IMR-90 (cell line): ENCODE data around the gene CFAP97D2. TPM values are rescaled to one million over a fixed set of nuclear protein-coding genes. Genes with fewer than 3 reads are reported as not detected.

Experiments used
- ATAC-seq: fragments of 200-7000 bp; cut with Tn5 transposase; 2 replicates; pipeline ENCODE4 v1.9.1; 2020; ENCODE audit warnings: low read depth, mild to moderate bottlenecking, moderate library complexity
- BruUV-seq: library from RNA; stranded (reverse); fragments of 400-500 nt; replicated peaks from 2 replicates; lab custom pipeline; 2021; lab: Mats Ljungman, UMichigan
- CTCF ChIA-PET: fragments of 300-600 bp; formaldehyde crosslinking; extraction: SDS; loops from one replicate; lab custom pipeline; 2021; ENCODE audit warnings: antibody characterized with exemption; lab: Yijun Ruan, JAX
- POLR2A ChIA-PET: fragments of 300-600 bp; sonication (Branson Sonifier 250); formaldehyde crosslinking; loops from one replicate; lab custom pipeline; 2022; ENCODE audit warnings: antibody characterized with exemption; ENCODE audit not compliant: unreplicated experiment; lab: Charles Lee
- DNase-seq: peaks from one replicate; pipeline ENCODE4 v3.0.0; 2013
- H2AFZ ChIP-seq: replicated peaks from 2 replicates; pipeline ENCODE3; 2013; ENCODE audit warnings: low read length, mild to moderate bottlenecking; ENCODE audit not compliant: poor library complexity
- H2AK5ac ChIP-seq: 2 replicates; pipeline ENCODE4 v1.6.1; 2013; ENCODE audit warnings: low read depth, low read length, inconsistent platforms
- H2AK9ac ChIP-seq: replicated peaks from 2 replicates; pipeline ENCODE3; 2013; ENCODE audit warnings: mild to moderate bottlenecking, low read depth, low read length, moderate library complexity; ENCODE audit not compliant: poor library complexity
- H2BK120ac ChIP-seq: 2 replicates; pipeline ENCODE4 v1.6.1; 2013; ENCODE audit warnings: low read depth, low read length, inconsistent platforms
- H2BK15ac ChIP-seq: 3 replicates; pipeline ENCODE4 v1.6.1; 2013; ENCODE audit warnings: low read depth, low read length, inconsistent platforms
- H2BK20ac ChIP-seq: 2 replicates; pipeline ENCODE4 v1.6.1; 2013; ENCODE audit warnings: low read depth, mild to moderate bottlenecking, inconsistent platforms, low read length, moderate library complexity
- H2BK5ac ChIP-seq: 2 replicates; pipeline ENCODE4 v1.6.1; 2013; ENCODE audit warnings: mild to moderate bottlenecking, low read depth, low read length, inconsistent platforms; ENCODE audit not compliant: poor library complexity, severe bottlenecking
- H3K14ac ChIP-seq: replicated peaks from 2 replicates; pipeline ENCODE4 v1.6.1; 2013; ENCODE audit warnings: low read depth, low read length, inconsistent platforms
- H3K18ac ChIP-seq: 2 replicates; pipeline ENCODE4 v1.6.1; 2013; ENCODE audit warnings: low read depth, low read length, control low read depth
- H3K23ac ChIP-seq: 2 replicates; pipeline ENCODE4 v1.6.1; 2013; ENCODE audit warnings: low read depth, low read length, inconsistent platforms
- H3K27ac ChIP-seq: 2 replicates; pipeline ENCODE4 v1.5.1; 2013; ENCODE audit warnings: mild to moderate bottlenecking, control low read depth, low read length; ENCODE audit not compliant: insufficient read depth
- H3K27me3 ChIP-seq: 2 replicates; pipeline ENCODE4 v1.6.1; 2013; ENCODE audit warnings: low read length; ENCODE audit not compliant: control insufficient read depth, insufficient read depth
- H3K36me3 ChIP-seq: 2 replicates; pipeline ENCODE4 v1.6.1; 2013; ENCODE audit warnings: low read length, mixed read lengths; ENCODE audit not compliant: control insufficient read depth, insufficient read depth
- H3K4ac ChIP-seq: 2 replicates; pipeline ENCODE4 v1.6.1; 2013; ENCODE audit warnings: low read depth, low read length, inconsistent platforms
- H3K4me1 ChIP-seq: 2 replicates; pipeline ENCODE4 v1.6.1; 2013; ENCODE audit warnings: low read length, mixed read lengths; ENCODE audit not compliant: control insufficient read depth, insufficient read depth
- H3K4me2 ChIP-seq: 2 replicates; pipeline ENCODE4 v1.6.1; 2013; ENCODE audit warnings: low read depth, mild to moderate bottlenecking, control low read depth, low read length, moderate library complexity
- H3K4me3 ChIP-seq: 2 replicates; pipeline ENCODE4 v1.5.1; 2013; ENCODE audit warnings: low read depth, mild to moderate bottlenecking, control low read depth, low read length, moderate library complexity; ENCODE audit not compliant: insufficient read depth
- H3K56ac ChIP-seq: 2 replicates; pipeline ENCODE4 v1.6.1; 2013; ENCODE audit warnings: low read length, inconsistent platforms; ENCODE audit not compliant: insufficient read depth; ENCODE audit errors: extremely low read depth
- H3K79me1 ChIP-seq, 2 experiments: 2 replicates each; pipeline ENCODE4 v1.6.1; 2013; ENCODE audit warnings: low read length in 2 of 2, inconsistent platforms in 1 of 2, low read depth in 1 of 2
- H3K9ac ChIP-seq: 2 replicates; pipeline ENCODE4 v1.6.1; 2013; ENCODE audit warnings: low read depth, low read length, control low read depth
- H3K9me1 ChIP-seq: 2 replicates; pipeline ENCODE4 v1.6.1; 2013; ENCODE audit warnings: low read length, inconsistent platforms; ENCODE audit not compliant: insufficient read depth
- H3K9me3 ChIP-seq: 2 replicates; pipeline ENCODE4 v1.6.1; 2013; ENCODE audit warnings: low read length; ENCODE audit not compliant: control insufficient read depth, insufficient read depth
- H4K20me1 ChIP-seq: 2 replicates; pipeline ENCODE4 v1.6.1; 2013; ENCODE audit warnings: low read length, inconsistent platforms; ENCODE audit not compliant: insufficient read depth
- H4K5ac ChIP-seq: 2 replicates; pipeline ENCODE4 v1.6.1; 2013; ENCODE audit warnings: mild to moderate bottlenecking, low read depth, low read length, control low read depth
- H4K8ac ChIP-seq, 2 experiments: 2 replicates each; pipeline ENCODE4 v1.6.1; 2013; ENCODE audit warnings: low read depth in 2 of 2, low read length in 2 of 2, control low read depth in 1 of 2, inconsistent platforms in 1 of 2
- H4K91ac ChIP-seq: 2 replicates; pipeline ENCODE4 v1.6.1; 2013; ENCODE audit warnings: low read depth, low read length, inconsistent platforms; ENCODE audit not compliant: insufficient read depth
- BHLHE40 ChIP-seq: fragments of 150-350 bp; IDR thresholded peaks from 2 replicates; pipeline ENCODE4 v1.6.1; 2016; ENCODE audit warnings: mild to moderate bottlenecking, low read depth, low read length
- CEBPB ChIP-seq: IDR thresholded peaks from 2 replicates; pipeline ENCODE4 v1.6.1; 2012; ENCODE audit warnings: low read depth, low read length, improper control_type of control experiment
- CHD1 ChIP-seq: IDR thresholded peaks from 2 replicates; pipeline ENCODE4 v1.6.1; 2012; ENCODE audit warnings: low read depth, low read length, improper control_type of control experiment
- FOS ChIP-seq: fragments of 150-350 bp; IDR thresholded peaks from 2 replicates; pipeline ENCODE4 v1.6.1; 2016; ENCODE audit warnings: low read depth, low read length
- MAFK ChIP-seq: IDR thresholded peaks from 2 replicates; pipeline ENCODE4 v1.6.1; 2012; ENCODE audit warnings: low read depth, low read length, improper control_type of control experiment
- MAZ ChIP-seq: IDR thresholded peaks from 2 replicates; pipeline ENCODE4 v1.6.1; 2012; ENCODE audit warnings: low read depth, mild to moderate bottlenecking, low read length, improper control_type of control experiment, moderate library complexity, borderline replicate concordance
- MXI1 ChIP-seq: IDR thresholded peaks from 2 replicates; pipeline ENCODE4 v1.6.1; 2012; ENCODE audit warnings: low read depth, mild to moderate bottlenecking, low read length, moderate library complexity, borderline replicate concordance
- NFE2L2 ChIP-seq: fragments of 150-350 bp; IDR thresholded peaks from 2 replicates; pipeline ENCODE4 v1.6.1; 2016; ENCODE audit warnings: low read depth, mild to moderate bottlenecking, low read length
- POLR2A ChIP-seq: IDR thresholded peaks from 2 replicates; pipeline ENCODE4 v1.6.1; 2012; ENCODE audit warnings: mild to moderate bottlenecking, low read depth, low read length
- RAD21 ChIP-seq: IDR thresholded peaks from 2 replicates; pipeline ENCODE4 v1.6.1; 2012; ENCODE audit warnings: low read length, improper control_type of control experiment
- RCOR1 ChIP-seq: IDR thresholded peaks from 2 replicates; pipeline ENCODE4 v1.6.1; 2012; ENCODE audit warnings: mild to moderate bottlenecking, low read length, improper control_type of control experiment; ENCODE audit not compliant: insufficient replicate concordance
- RFX5 ChIP-seq: IDR thresholded peaks from 2 replicates; pipeline ENCODE4 v1.8.0; 2012; ENCODE audit warnings: low read depth, mild to moderate bottlenecking, low read length, moderate library complexity
- SMC3 ChIP-seq: fragments of 150-350 bp; IDR thresholded peaks from 2 replicates; pipeline ENCODE4 v1.6.1; 2016; ENCODE audit warnings: low read depth, mild to moderate bottlenecking, antibody characterized with exemption, low read length, moderate library complexity
- WGBS, 2 experiments: methylation state at CpG; one replicate each; pipeline versions ENCODE4 v1.1.5 to v1.1.7; 2013; ENCODE audit warnings: missing lambda C conversion rate in 2 of 2; ENCODE audit not compliant: insufficient read length in 1 of 2; ENCODE audit errors: extremely low coverage in 2 of 2; 5-methylcytosine and 5-hydroxymethylcytosine counted together
- dilution Hi-C: fragments of 300-500 bp; cut with HindIII; formaldehyde crosslinking; loops from one replicate; pipeline ENCODE4 v1.14.3; 2018; ENCODE audit warnings: low sequenced_read_pairs; ENCODE audit not compliant: unreplicated experiment
- in situ Hi-C: fragments of 300-500 bp; cut with MboI; formaldehyde crosslinking; loops from 3 replicates; pipeline ENCODE4 v1.14.3; 2019; ENCODE audit warnings: low sequenced_read_pairs, inconsistent platforms, mixed read lengths
- intact Hi-C: fragments of 100-400 bp; cut with micrococcal nuclease; formaldehyde crosslinking; loops from 2 replicates; pipeline ENCODE4 v1.10.0; 2022
- polyA plus RNA-seq, 3 experiments: library from polyadenylated mRNA; depleted of rRNA; stranded (reverse); fragments of >200 nt; gene quantifications; 2 replicates each; pipeline ENCODE4 v1.2.3, GENCODE V29; 2012; ENCODE audit warnings: low replicate concordance in 1 of 3
- total RNA-seq: library from RNA; depleted of rRNA; stranded (reverse); fragments of >200 nt; gene quantifications from 2 replicates; pipeline ENCODE4 v1.2.3, GENCODE V29; 2012
- TF ChIP-seq, protein P1 (sequence below): fragments of 150-350 bp; IDR thresholded peaks from 2 replicates; pipeline ENCODE4 v1.6.1; 2016; ENCODE audit warnings: low read depth, mild to moderate bottlenecking, low read length, moderate library complexity, borderline replicate concordance
- TF ChIP-seq, protein P2 (sequence below): fragments of 150-350 bp; IDR thresholded peaks from 2 replicates; pipeline ENCODE4 v1.6.1; 2017; ENCODE audit warnings: mild to moderate bottlenecking, antibody characterized with exemption, low read length, low read depth
- TF ChIP-seq, protein P3 (sequence below): conservative IDR thresholded peaks from 2 replicates; pipeline ENCODE4 v1.5.1; 2012; ENCODE audit warnings: mild to moderate bottlenecking, low read depth, low read length, improper control_type of control experiment

The CFAP97D2 gene
- total and polyA plus RNA-seq, 2 of the 4 experiments (the other 2 are of a cell fraction) = not detected

DNA sequence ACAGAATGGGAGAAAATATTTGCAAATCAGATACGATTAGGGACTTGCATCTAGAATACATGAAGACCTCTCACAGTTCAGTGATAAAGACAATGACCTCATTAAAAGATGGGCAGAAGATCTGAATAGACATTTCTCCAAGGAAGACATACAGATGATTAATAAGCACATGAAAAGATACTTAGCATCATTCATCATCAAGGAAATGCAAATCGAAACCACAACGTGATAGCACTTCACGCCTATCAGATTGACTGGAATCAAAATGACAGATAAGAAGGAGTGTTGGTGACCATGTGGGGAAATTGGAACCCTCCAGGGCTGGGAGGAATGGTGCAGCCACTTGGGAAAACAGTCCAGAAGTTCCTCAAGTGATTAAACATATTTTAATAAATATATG lies 25.8 kb downstream of the CFAP97D2 start:
- BruUV-seq = no TSS peak
- Histone ChIP-seq H3K18ac (no peak overlapping the region), H3K9ac (no peak overlapping the region), H3K27ac (no peak overlapping the region), H3K4me2 (no peak overlapping the region), H3K56ac (no peak overlapping the region), H3K4me1 (no peaks in the 10 kb centered on the region), H3K23ac (no peak overlapping the region), H3K79me1 (no peaks in the 10 kb centered on the region), H2AK9ac (no peak overlapping the region), H3K4me3 (no peak overlapping the region), H3K27me3 (peaks cover 34% of the 10 kb centered on the region), H4K8ac (no peak overlapping the region), H3K4ac (no peak overlapping the region), H4K5ac (no peak overlapping the region), H3K14ac (no peak overlapping the region), H2AK5ac (no peak overlapping the region), H4K20me1 (no peaks in the 10 kb centered on the region), H2BK20ac (no peak overlapping the region), H3K9me1 (no peaks in the 10 kb centered on the region), H2BK120ac (no peak overlapping the region), H3K9me3 (peaks cover 11% of the 10 kb centered on the region), H4K91ac (no peak overlapping the region), H2BK5ac (no peak overlapping the region), H2BK15ac (no peak overlapping the region), H3K36me3 (no peaks in the 10 kb centered on the region), H2AFZ (no peak overlapping the region)
- intact Hi-C loops (no loop called here), in situ Hi-C loops (no loop called here), dilution Hi-C loops (no loop called here)
- WGBS, 2 experiments = no CpG with 5 or more reads among the region's 4 CpGs
- DNase-seq (no peak), ATAC-seq (no peak)
- TF ChIP-seq, protein P1, sequence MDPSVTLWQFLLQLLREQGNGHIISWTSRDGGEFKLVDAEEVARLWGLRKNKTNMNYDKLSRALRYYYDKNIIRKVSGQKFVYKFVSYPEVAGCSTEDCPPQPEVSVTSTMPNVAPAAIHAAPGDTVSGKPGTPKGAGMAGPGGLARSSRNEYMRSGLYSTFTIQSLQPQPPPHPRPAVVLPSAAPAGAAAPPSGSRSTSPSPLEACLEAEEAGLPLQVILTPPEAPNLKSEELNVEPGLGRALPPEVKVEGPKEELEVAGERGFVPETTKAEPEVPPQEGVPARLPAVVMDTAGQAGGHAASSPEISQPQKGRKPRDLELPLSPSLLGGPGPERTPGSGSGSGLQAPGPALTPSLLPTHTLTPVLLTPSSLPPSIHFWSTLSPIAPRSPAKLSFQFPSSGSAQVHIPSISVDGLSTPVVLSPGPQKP = no peak
- TF ChIP-seq RAD21 = no peak
- no peak for TF ChIP-seq MXI1
- TF ChIP-seq RCOR1 = no peak
- TF ChIP-seq RFX5 = no peak
- no peak for TF ChIP-seq MAFK
- no peak for TF ChIP-seq FOS
- TF ChIP-seq, protein P2, sequence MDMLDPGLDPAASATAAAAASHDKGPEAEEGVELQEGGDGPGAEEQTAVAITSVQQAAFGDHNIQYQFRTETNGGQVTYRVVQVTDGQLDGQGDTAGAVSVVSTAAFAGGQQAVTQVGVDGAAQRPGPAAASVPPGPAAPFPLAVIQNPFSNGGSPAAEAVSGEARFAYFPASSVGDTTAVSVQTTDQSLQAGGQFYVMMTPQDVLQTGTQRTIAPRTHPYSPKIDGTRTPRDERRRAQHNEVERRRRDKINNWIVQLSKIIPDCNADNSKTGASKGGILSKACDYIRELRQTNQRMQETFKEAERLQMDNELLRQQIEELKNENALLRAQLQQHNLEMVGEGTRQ = no peak
- TF ChIP-seq CHD1 = no peak
- no peak for TF ChIP-seq BHLHE40
- no peak for TF ChIP-seq POLR2A
- TF ChIP-seq CEBPB = no peak
- no peak for TF ChIP-seq SMC3
- TF ChIP-seq, protein P3, sequence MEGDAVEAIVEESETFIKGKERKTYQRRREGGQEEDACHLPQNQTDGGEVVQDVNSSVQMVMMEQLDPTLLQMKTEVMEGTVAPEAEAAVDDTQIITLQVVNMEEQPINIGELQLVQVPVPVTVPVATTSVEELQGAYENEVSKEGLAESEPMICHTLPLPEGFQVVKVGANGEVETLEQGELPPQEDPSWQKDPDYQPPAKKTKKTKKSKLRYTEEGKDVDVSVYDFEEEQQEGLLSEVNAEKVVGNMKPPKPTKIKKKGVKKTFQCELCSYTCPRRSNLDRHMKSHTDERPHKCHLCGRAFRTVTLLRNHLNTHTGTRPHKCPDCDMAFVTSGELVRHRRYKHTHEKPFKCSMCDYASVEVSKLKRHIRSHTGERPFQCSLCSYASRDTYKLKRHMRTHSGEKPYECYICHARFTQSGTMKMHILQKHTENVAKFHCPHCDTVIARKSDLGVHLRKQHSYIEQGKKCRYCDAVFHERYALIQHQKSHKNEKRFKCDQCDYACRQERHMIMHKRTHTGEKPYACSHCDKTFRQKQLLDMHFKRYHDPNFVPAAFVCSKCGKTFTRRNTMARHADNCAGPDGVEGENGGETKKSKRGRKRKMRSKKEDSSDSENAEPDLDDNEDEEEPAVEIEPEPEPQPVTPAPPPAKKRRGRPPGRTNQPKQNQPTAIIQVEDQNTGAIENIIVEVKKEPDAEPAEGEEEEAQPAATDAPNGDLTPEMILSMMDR = no peak
- no peak for TF ChIP-seq MAZ
- no peak for TF ChIP-seq NFE2L2
- ChIA-PET CTCF (no interaction called here), POLR2A (no interaction called here)
